Globus pallidus (tissue), 1 donor: ENCODE results near the gene ENTPD8.
"Not testable (repeated sequence)": the region's sequence is repeated elsewhere in the genome, so short reads cannot be mapped to it uniquely, and the experiment has no call there.

Source experiments
- DNase-seq: peaks from one replicate; pipeline ENCODE4 v3.0.0-alpha.2; 2015; ENCODE audit warnings: low spot score

The ENTPD8 gene

DNA sequence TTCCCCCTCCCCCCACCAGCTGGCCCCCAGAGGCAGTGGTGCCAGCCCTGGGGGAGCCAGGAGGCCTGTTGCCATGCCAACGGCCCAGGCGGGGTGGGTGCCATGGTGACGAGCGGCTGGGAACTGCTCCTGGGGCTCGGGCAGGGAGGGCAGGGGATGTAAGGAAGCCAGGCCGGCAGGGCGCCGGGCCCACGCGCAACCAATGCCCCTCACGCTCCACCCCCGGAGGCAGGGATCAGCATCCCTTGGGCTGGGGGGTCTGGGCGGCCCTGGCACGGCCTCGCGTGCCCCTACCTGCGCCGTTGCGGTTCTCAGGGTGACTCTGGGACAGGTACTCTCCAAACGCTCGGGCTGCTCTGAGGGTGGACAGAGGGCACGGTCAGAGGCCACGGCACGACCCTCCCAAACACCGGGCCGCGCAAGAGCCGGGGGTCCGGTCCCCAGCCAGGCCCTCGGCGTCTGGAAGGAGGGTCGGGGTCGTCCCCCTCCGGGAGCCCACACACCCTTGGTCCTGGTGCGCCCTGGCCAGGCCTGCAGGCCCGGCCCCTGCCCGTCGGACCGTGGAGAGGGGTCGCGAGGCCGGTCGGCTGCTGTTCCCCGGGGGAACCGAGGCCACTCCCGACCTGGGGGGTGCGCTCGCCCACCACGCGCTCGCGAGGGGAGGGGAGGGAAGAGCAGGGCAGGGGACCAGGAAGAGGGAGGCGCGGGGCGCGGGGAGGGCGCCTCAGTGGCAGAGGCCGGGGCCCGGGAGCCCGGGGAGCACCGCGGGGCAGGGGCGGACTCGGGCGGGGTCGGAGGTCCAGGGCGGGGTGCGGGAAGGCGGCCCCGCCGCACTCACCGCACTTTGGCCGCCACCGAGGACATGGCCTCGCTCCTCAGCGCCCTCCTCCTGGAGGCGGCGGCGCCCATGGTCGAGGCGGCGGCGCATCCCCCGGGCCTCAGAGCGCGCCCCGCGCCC, 17.3 kb upstream of the ENTPD8 start:
- peak; percentile 75 for DNase-seq

DNA sequence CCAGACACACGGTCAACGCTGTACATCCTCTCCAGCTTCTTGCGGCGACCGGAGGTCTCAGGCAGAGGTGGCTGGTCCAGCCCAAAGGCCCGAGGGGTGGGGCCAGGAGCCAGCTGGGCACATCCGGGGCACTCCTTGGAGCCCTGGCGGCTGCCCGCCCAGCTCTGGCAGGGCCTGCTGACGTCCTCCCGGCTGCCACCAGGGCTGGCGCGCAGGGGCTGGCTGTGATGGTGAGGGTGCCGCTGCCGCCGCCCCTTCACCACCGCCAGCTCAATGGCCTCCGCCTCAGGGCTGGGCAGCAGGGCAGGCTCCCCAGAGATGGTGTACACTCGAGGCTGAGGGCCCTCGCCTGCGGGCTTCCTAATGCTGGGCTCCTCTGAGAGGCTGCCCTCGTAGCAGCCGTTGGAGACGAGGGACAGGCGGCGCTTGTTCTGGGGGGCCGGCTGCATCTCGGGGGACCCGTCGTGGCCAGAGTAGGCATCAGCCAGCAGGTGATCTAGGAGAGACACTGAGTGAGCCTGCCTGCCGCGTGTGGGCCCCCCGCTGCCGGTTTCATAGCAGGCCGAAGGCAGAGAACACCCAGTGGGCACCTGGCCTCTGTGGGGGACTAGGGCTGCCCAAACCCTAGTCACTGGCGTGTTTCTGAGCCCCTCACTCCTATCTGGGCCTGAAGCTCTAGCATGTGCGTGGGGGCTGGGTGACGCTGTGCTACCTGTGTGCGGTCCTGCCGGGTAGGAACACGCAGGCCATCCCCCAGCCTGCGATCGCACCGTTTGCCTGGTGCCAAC, 16.4 kb upstream of the ENTPD8 start:
- DNase-seq: no peak

DNA sequence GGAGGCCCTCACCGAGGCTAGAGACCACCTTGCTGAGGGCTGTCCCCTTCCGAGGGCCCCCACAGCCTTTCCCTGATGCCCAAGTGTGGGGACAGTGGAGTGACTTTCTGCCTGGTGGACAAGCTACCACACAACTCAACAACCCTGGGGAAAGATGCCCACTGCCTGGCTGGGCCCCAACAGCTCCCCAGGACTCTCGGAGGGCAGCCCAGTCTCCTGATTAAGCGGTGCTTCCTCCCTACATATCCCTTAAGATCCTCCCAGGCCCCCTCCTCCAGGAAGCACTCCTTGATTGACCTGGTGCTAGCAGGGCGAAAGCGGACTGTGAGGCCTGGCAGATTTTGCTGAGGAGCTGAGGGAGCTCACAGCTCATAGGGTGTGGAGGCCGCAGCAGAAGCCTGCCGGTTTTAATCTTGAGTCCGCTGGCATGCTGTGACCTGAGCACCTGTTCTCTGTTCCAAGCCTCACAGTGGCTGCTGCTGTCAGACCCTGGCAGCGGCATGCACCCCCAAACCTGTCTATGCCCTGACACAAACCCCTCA, 15.8 kb upstream of the ENTPD8 start:
- DNase-seq: no peak

DNA sequence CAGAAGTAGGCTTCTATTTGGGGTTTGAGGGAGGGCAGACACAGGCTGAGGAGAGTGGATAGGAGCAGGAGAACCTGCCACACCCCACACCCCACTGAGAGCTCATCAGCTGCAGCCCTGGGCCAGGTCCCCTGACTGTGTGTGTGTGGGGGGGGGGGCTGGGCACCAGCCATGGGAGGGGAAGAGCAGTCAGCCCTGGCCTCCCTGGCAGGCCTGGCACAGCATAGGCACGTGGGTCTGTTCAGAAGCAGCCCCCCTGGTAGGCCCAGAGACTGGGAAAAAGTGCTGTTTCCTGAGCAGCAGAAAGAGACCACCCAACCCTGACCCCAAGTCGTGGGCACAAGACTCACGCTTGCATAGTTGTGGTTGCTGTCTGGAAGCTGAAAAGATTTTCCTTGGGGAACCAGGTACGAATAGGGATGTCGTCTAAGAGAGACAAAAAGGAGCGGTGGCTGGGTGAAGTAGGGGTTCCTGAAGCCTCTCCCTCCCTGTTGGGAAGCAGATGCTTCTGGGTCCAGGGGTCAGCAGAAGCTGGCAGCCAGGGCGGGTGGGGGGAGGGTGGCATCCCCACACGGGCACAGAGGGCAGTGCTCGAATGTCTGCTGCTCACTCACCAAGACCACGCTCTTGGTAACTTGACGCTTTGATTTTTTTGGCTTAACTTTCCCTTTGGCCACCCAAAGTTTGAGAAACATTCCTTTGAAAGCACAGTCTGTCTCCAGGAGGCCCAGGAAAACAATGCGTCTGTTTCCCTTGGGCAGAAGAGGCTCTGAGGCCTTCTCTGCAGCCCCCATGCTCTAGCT, 15.1 kb upstream of the ENTPD8 start:
- DNase-seq: peak; percentile 48

DNA sequence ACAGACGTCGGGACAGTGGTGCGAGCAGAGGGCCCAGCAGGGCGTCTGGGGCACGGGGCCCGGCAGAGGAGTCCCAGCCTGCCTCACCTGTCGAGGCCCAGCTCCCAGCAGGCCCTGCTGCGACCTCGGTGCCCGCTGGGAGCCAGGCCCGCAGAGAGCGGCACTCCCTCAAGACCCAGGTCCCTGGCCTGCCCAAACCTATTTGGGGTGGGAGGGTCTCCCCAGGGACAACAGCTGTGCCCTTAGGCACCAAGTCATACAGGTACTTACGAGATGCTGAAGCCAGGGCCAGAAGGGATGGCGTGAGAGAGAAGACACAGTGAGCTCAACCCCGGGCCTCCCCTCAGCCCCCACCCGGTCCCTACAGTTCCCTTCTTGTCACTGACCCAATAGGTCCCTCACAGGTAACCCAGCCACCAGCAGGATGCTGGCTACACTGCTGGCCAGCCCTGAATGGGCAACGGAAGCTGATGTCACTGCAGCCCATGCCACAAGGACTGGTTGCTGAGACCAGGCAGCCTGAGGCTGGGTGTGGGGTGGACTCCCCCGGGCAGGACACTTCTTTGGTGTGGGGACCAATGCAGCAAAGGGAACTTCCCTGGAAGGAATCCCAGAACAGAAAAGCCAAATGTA, 14.3 kb upstream of the ENTPD8 start:
- DNase-seq: no peak

DNA sequence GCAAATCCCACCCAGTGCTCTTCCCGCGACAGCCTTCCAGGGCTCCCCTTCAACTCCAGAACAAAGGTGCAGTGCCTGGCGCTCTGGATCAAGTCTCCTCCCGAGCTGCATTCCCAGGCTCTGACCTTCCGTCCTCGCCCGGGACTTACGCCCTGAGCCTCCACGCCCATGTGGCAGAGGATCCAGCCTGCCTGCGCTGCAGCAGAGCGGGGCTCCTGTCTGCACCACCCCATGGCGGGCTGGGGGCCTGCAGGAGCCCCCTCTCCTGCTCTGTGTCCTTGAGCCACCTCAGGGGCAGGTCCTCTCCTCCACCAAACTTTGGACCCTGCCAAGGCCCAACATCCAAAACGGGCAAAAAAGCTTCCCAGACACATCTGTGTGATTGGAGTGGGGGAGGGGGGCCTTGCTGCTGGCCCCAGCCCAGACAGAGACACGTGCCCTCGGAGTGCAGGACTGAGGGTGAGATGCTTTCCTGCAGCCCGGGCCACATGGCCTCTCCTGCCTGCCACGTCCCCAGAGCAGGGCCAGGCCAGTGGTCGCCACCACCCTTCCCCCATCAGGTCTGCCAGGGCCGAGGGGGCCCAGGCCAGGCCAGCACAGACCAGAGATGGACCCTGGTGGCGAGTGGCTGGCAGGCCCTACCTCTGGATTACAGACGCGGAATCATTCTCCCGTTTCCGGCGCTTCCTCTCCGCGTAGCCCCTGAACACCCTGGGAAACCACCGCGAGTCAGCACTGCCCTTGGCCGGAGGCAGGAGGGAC, 13.6 kb upstream of the ENTPD8 start:
- DNase-seq: no peak

DNA sequence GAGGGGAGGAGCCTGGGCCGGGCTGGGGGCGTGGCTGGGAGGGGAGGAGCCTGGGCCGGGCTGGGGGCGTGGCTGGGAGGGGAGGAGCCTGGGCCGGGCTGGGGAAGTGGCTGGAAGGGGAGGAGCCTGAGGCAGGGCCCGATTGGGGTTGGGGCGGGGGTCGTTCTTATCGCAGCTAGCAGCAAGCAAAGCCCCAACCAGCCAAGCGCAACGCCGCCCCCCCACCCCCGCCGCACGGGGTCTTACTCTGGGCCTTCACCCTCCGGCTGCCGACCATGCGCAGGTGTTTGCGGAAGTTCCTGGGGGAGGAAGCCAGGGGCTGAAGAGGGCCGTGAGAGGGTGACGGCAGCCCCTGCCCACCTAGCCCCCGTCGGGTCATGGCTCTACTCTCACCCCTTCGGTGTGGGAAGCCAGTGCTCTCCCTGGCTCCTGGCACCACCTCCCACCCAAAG, 13.0 kb upstream of the ENTPD8 start:
- DNase-seq: no peak

DNA sequence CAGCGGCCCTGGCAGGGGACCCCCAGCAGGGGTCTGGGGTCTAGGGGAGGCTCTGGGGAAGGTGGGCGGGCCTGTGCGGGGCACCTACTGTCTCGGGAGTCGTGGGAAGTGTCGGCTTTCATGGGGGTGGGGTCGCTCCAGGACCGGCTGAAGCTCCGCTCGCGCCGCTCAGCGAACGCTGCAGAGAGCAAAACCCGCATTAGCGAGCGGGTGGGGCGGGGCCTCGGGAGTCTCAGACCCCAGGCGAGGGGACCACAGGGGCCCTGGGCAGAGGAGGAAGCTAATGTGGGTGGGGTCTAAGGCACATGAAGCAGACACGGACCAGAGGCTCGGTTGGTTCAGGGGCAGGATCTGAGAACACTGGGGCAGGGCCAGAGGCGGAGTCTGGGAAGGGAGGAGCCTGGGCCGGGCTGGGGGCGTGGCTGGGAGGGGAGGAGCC, 12.5 kb upstream of the ENTPD8 start:
- peak; percentile 33 for DNase-seq

DNA sequence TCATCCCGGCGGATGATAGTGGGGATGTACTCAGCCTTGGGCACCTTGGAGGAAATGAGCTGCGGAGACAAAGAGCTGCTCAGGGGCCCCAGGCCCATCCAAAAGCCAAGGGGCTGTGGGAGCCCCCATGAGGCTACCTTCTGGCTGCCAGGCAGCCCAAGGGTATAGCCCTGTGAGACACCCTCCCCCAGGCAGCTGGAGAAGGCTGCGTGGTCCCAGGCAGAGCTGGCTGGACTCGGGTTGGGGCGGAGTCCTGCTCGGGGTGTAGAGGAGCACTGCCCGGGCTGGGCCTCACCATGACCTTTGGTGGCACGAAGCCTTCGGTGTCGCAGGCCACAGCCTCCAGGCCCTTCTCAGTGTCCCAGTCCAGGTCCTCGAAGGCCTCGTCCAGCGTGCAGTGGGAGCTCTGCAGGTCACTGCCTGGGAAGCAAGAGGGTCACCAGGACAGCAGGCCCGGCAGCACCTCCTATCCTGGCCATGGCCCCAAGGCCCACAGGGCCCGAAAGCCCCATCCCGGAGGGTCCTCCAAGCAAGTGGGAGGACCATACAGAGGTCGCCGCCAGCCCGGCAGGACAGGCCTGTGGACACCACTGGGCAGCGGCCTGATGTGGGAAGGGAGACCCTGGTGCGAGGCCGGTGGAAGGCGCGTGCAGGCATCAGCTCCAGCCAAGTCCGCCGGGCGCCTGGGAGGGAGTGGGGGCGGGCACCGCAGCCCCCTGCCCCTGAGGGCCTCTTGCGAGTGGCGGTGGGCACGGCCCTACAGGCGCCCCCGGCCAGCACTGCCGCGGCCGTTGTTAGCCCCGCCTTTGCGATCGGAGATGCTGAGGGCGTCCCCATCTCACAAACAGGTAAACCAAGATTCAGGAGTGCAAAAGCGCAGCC, 11.8 kb upstream of the ENTPD8 start:
- DNase-seq: no peak

DNA sequence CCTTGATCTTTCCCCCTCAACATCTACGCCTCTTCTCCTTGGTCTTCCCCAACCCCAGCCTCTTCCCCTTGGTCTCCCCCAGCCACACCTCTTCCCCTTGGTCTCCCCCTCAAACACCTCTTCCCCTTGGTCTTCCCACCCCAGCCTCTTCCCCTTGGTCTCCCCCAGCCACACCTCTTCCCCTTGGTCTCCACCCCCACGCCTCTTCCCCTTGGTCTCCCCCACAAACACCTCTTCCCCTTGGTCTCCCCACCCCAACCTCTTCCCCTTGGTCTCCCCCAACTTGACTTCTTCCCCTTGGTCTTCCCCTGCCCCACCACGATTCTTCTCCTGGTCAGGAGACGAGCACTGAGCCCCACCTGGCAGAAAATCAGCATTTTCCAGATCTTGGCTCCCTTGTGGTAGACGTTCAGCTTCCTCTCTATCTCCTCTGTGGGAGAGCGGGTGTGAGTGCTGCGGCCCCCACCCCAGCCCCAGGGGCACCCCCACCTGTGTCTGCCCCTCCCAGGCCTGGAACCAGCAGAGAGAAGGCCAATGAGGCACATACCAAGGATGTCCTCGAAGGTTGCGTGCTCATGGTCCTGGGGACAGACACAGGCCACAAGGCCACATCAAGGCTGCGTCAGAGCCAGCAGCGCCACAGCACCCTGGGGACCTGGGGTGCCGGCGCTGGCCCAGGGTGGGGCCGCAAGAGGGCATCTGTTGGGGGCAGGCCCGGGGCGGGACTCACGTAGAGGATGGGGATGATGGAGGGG, 11.0 kb upstream of the ENTPD8 start:
- DNase-seq: no peak

DNA sequence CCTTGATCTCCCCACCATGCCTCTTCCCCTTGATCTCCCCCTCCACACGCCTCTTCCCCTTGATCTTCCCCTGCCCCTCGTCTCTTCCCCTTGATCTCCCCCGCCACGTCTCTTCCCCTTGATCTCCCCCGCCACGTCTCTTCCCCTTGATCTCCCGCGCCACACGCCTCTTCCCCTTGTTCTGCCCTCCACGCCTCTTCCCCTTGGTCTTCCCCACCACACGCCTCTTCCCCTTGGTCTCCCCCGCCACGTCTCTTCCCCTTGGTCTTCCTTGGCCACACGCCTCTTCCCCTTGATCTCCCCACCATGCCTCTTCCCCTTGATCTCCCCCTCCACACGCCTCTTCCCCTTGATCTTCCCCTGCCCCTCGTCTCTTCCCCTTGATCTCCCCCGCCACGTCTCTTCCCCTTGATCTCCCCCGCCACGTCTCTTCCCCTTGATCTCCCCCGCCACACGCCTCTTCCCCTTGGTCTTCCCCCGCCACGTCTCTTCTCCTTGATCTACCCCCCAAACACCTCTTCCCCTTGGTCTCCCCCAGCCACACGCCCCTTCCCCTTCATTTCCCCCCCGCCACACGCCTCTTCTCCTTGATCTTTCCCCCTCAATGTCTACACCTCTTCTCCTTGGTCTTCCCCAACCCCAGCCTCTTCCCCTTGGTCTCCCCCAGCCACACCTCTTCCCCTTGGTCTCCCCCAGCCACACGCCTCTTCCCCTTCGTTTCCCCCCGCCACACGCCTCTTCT, 10.3 kb upstream of the ENTPD8 start:
- not testable (repeated sequence) for DNase-seq

DNA sequence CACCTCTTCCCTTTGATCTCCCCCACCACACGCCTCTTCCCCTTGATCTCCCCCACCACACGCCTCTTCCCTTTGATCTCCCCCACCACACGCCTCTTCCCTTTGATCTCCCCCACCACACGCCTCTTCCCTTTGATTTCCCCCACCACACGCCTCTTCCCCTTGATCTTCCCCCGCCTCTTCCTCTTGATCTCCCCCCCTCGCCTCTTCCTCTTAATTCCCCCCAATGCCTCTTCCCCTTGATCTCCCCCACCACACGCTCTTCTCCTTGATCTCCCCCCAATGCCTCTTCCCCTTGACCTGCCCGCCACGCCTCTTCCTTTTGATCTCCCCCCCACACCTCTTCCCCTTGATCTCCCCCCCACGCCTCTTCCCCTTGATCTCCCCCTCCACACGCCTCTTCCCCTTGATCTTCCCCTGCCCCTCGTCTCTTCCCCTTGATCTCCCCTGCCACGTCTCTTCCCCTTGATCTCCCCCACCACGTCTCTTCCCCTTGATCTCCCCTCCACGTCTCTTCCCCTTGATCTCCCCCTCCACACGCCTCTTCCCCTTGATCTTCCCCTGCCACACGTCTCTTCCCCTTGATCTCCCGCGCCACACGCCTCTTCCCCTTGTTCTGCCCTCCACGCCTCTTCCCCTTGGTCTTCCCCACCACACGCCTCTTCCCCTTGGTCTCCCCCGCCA, 9.5 kb upstream of the ENTPD8 start:
- not testable (repeated sequence) for DNase-seq

DNA sequence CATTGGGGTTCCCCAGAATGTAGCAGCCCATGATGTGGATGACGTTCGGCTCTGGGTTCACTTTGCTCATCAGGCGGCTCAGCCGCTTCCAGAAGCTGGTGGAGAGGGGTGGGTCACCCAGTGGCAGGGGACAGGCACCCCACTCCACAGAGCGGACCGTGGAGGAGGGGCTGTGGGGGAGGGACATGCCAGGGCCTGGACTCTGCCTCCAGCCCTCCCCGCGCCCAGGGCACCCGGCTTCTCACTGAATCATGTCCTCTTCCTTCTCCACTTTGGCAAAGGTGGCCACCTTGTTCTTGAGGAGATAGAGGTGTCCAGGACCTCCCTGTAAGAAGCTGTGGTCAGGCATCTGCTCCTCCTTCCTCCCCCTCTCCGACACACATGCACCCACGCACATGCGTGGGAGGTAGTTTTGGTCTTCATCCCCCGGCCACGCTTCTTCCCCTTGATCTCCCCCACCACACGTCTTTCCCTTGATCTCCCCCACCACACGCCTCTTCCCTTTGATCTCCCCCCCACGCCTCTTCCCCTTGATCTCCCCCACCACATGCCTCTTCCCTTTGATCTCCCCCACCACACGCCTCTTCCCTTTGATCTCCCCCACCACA, 8.9 kb upstream of the ENTPD8 start:
- DNase-seq: no peak

DNA sequence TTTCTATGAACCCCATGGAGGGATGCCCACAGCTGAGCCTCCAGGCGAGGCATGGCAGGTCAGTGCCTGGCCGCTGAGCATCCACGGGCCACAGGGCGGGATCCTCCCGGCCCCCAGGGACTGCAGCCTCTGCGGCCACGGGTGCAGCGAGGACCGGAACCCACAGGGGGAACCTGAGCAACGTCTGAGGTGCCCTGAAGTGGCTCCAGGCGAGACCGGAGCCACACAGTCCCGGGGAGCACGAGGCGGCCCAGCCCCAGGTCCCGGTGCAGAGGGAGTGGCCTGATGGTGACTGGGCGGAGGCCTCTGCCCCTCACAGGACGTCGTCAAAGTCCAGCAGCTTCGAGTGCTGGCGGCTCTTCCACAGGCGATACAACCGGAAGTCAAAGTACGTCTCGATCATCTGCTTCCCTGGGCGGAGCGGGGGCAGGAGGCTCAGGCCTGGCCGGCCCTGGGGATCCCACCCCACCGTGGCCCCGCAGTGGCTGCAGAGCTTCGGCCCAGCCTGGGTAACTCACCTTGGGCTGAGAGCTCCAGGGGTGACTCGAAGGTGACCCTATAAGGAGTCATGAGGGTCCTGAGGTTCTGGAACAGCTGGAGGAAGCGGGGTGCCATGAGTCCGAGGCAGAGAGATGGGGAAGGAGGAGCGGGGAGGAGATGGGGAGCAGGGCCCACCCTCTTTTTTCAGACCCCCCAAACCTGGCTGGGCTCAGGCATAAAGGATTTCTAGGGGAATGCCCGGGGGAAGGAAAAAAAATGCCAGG, 8.1 kb upstream of the ENTPD8 start:
- DNase-seq: no peak

DNA sequence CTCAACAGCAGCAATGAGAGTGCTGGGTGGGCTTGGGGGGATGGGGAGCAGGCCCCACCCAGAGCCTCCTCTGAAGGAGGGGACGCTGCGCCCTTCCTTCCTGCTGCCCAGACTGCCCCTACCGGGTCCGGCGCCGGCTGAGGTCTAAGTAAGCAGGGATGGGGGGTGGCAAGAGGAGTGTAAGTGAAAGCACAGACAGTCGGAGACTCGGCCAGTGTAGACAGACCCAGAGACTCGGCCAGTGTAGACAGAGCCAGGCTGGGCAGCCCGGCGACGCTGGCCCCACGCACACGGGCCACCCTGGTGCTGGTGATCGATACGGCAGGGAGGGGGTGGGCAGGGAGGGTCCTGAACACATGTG, 7.4 kb upstream of the ENTPD8 start:
- DNase-seq: no peak
